ENCODE data around the gene KIRREL1. TPM values are rescaled to one million over a fixed set of nuclear protein-coding genes. Genes with fewer than 3 reads are reported as not detected.

Gene KIRREL1
- total RNA-seq, 1 experiment from 2014 or later = 42.4 TPM

DNA sequence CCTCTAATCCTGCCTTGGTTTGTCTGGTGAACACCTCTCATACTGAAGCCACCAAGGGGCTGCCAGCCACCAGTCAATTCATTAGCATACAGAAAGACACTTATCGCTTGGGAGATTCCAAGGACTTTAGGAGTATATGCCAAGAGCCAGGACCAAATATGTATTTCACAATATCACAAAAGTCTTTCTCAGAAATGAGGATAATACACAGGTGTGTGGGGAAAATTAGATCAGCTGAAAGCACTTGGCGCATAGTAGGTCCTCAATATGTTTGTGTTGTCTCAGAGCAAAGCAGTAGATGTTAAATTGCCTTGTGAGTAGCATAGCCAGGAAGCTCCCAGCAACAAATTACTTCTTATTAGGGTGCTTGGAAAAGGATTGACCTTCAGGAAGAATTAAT lies 34.1 kb downstream of the KIRREL1 start:
- Mint-ChIP-seq H3K27me3 (ENCODE audit: low read depth) (no peaks in the 10 kb centered on the region), H3K4me3 (no peak overlapping the region), H3K36me3 (no peaks in the 10 kb centered on the region; the same call in 1 of the 2 replicates), H3K9me3 (no peaks in the 10 kb centered on the region), H3K4me1 (peaks cover 48% of the 10 kb centered on the region), H3K27ac (no peak overlapping the region)
- ATAC-seq = no peak
- POLR2A ChIA-PET = no interaction called here
- CTCF ChIA-PET = interaction anchor here (0.7 to 1.6 kb wide), 4 partner anchors 9 to 63 kb away, joined by 3 to 7 read pairs (median 3); no protein-coding TSS in a partner anchor
- TF ChIP-seq ZNF671 (CRISPR knock-in tag; IDR thresholded peaks at IDR 0.05) (no peak), TP53 (CRISPR knock-in tag; IDR thresholded peaks at IDR 0.05) (no peak), KAT7 (CRISPR knock-in tag; IDR thresholded peaks at IDR 0.05; ENCODE audit: borderline replicate concordance) (no peak), NFYB (CRISPR knock-in tag; conservative IDR thresholded peaks at IDR 0.05; ENCODE audit: low read depth) (no peak), CREB1 (CRISPR knock-in tag; IDR thresholded peaks at IDR 0.05) (no peak), ZNF423 (CRISPR knock-in tag; IDR thresholded peaks at IDR 0.05) (no peak), ZNF396 (CRISPR knock-in tag; IDR thresholded peaks at IDR 0.05; ENCODE audit: borderline replicate concordance) (no peak), ZNF138 (CRISPR knock-in tag; conservative IDR thresholded peaks at IDR 0.05) (no peak), JAZF1 (CRISPR knock-in tag; IDR thresholded peaks at IDR 0.05) (no peak), MYBL2 (CRISPR knock-in tag; IDR thresholded peaks at IDR 0.05) (no peak), ATF1 (CRISPR knock-in tag; IDR thresholded peaks at IDR 0.05) (no peak), NR2C2 (CRISPR knock-in tag; IDR thresholded peaks at IDR 0.05) (no peak)
- TF ChIP-seq, protein P1, sequence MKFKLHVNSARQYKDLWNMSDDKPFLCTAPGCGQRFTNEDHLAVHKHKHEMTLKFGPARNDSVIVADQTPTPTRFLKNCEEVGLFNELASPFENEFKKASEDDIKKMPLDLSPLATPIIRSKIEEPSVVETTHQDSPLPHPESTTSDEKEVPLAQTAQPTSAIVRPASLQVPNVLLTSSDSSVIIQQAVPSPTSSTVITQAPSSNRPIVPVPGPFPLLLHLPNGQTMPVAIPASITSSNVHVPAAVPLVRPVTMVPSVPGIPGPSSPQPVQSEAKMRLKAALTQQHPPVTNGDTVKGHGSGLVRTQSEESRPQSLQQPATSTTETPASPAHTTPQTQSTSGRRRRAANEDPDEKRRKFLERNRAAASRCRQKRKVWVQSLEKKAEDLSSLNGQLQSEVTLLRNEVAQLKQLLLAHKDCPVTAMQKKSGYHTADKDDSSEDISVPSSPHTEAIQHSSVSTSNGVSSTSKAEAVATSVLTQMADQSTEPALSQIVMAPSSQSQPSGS (CRISPR knock-in tag; IDR thresholded peaks at IDR 0.05; ENCODE audit: borderline replicate concordance, low read depth) = no peak
- TF ChIP-seq, protein P2, sequence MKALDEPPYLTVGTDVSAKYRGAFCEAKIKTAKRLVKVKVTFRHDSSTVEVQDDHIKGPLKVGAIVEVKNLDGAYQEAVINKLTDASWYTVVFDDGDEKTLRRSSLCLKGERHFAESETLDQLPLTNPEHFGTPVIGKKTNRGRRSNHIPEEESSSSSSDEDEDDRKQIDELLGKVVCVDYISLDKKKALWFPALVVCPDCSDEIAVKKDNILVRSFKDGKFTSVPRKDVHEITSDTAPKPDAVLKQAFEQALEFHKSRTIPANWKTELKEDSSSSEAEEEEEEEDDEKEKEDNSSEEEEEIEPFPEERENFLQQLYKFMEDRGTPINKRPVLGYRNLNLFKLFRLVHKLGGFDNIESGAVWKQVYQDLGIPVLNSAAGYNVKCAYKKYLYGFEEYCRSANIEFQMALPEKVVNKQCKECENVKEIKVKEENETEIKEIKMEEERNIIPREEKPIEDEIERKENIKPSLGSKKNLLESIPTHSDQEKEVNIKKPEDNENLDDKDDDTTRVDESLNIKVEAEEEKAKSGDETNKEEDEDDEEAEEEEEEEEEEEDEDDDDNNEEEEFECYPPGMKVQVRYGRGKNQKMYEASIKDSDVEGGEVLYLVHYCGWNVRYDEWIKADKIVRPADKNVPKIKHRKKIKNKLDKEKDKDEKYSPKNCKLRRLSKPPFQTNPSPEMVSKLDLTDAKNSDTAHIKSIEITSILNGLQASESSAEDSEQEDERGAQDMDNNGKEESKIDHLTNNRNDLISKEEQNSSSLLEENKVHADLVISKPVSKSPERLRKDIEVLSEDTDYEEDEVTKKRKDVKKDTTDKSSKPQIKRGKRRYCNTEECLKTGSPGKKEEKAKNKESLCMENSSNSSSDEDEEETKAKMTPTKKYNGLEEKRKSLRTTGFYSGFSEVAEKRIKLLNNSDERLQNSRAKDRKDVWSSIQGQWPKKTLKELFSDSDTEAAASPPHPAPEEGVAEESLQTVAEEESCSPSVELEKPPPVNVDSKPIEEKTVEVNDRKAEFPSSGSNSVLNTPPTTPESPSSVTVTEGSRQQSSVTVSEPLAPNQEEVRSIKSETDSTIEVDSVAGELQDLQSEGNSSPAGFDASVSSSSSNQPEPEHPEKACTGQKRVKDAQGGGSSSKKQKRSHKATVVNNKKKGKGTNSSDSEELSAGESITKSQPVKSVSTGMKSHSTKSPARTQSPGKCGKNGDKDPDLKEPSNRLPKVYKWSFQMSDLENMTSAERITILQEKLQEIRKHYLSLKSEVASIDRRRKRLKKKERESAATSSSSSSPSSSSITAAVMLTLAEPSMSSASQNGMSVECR (CRISPR knock-in tag; IDR thresholded peaks at IDR 0.05; ENCODE audit: borderline replicate concordance) = no peak
- TF ChIP-seq, protein P3, sequence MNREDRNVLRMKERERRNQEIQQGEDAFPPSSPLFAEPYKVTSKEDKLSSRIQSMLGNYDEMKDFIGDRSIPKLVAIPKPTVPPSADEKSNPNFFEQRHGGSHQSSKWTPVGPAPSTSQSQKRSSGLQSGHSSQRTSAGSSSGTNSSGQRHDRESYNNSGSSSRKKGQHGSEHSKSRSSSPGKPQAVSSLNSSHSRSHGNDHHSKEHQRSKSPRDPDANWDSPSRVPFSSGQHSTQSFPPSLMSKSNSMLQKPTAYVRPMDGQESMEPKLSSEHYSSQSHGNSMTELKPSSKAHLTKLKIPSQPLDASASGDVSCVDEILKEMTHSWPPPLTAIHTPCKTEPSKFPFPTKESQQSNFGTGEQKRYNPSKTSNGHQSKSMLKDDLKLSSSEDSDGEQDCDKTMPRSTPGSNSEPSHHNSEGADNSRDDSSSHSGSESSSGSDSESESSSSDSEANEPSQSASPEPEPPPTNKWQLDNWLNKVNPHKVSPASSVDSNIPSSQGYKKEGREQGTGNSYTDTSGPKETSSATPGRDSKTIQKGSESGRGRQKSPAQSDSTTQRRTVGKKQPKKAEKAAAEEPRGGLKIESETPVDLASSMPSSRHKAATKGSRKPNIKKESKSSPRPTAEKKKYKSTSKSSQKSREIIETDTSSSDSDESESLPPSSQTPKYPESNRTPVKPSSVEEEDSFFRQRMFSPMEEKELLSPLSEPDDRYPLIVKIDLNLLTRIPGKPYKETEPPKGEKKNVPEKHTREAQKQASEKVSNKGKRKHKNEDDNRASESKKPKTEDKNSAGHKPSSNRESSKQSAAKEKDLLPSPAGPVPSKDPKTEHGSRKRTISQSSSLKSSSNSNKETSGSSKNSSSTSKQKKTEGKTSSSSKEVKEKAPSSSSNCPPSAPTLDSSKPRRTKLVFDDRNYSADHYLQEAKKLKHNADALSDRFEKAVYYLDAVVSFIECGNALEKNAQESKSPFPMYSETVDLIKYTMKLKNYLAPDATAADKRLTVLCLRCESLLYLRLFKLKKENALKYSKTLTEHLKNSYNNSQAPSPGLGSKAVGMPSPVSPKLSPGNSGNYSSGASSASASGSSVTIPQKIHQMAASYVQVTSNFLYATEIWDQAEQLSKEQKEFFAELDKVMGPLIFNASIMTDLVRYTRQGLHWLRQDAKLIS (CRISPR knock-in tag; IDR thresholded peaks at IDR 0.05; ENCODE audit: borderline replicate concordance) = no peak
- DNase-seq (ENCODE audit: low spot score) = no peak

DNA sequence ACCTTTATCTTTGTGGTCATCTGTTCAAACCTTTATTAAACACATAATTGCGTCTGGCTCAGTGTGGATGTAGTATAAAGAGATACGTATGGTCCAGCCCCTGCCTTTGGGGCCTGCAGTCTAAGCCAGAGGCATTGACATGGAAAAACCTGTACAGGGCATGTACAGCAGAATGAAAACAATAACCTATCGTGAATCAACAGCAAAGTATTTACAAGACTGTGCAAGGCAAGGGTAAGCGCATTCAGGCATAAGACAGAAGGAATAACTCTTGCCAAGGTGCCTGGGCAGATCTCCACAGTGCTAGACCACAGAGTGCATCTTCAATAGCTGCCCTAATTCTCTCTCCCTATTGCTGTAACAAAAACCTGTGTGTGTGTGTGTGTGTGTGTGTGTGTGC lies 35.5 kb downstream of the KIRREL1 start:
- no peaks in the 10 kb centered on the region for H3K9me3 Mint-ChIP-seq
- ChIA-PET POLR2A (no interaction called here), CTCF (interaction anchor here (6.4 kb wide), 1 partner anchor 38 kb away, joined by 50 read pairs; the partner anchor contains the start of gene KIRREL1)
- TF ChIP-seq, protein P4, sequence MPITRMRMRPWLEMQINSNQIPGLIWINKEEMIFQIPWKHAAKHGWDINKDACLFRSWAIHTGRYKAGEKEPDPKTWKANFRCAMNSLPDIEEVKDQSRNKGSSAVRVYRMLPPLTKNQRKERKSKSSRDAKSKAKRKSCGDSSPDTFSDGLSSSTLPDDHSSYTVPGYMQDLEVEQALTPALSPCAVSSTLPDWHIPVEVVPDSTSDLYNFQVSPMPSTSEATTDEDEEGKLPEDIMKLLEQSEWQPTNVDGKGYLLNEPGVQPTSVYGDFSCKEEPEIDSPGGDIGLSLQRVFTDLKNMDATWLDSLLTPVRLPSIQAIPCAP (CRISPR knock-in tag; IDR thresholded peaks at IDR 0.05) = no peak
- TF ChIP-seq NR1H2 (CRISPR knock-in tag; IDR thresholded peaks at IDR 0.05) = no peak
- TF ChIP-seq, protein P5, sequence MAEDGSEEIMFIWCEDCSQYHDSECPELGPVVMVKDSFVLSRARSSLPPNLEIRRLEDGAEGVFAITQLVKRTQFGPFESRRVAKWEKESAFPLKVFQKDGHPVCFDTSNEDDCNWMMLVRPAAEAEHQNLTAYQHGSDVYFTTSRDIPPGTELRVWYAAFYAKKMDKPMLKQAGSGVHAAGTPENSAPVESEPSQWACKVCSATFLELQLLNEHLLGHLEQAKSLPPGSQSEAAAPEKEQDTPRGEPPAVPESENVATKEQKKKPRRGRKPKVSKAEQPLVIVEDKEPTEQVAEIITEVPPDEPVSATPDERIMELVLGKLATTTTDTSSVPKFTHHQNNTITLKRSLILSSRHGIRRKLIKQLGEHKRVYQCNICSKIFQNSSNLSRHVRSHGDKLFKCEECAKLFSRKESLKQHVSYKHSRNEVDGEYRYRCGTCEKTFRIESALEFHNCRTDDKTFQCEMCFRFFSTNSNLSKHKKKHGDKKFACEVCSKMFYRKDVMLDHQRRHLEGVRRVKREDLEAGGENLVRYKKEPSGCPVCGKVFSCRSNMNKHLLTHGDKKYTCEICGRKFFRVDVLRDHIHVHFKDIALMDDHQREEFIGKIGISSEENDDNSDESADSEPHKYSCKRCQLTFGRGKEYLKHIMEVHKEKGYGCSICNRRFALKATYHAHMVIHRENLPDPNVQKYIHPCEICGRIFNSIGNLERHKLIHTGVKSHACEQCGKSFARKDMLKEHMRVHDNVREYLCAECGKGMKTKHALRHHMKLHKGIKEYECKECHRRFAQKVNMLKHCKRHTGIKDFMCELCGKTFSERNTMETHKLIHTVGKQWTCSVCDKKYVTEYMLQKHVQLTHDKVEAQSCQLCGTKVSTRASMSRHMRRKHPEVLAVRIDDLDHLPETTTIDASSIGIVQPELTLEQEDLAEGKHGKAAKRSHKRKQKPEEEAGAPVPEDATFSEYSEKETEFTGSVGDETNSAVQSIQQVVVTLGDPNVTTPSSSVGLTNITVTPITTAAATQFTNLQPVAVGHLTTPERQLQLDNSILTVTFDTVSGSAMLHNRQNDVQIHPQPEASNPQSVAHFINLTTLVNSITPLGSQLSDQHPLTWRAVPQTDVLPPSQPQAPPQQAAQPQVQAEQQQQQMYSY (CRISPR knock-in tag; IDR thresholded peaks at IDR 0.05) = no peak
- TF ChIP-seq, protein P6, sequence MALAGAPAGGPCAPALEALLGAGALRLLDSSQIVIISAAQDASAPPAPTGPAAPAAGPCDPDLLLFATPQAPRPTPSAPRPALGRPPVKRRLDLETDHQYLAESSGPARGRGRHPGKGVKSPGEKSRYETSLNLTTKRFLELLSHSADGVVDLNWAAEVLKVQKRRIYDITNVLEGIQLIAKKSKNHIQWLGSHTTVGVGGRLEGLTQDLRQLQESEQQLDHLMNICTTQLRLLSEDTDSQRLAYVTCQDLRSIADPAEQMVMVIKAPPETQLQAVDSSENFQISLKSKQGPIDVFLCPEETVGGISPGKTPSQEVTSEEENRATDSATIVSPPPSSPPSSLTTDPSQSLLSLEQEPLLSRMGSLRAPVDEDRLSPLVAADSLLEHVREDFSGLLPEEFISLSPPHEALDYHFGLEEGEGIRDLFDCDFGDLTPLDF (CRISPR knock-in tag; IDR thresholded peaks at IDR 0.05) = no peak

More for the DNA sequence above, 35.5 kb downstream of the KIRREL1 start:
- Mint-ChIP-seq H3K36me3 (peaks cover 2% of the 10 kb centered on the region; the same call in 1 of the 2 replicates), H3K4me3 (no peak overlapping the region), H3K27ac (no peak overlapping the region), H3K27me3 (ENCODE audit: low read depth) (no peaks in the 10 kb centered on the region), H3K4me1 (peaks cover 34% of the 10 kb centered on the region)
- no peak for DNase-seq (ENCODE audit: low spot score)
- no peak for ATAC-seq

Data from WTC11 (cell line).